WERI-Rb-1 (cell line): ENCODE results near the gene GALNT18.
A peak's percentile ranks its signal among the peaks of the same experiment; 100 is the strongest.

ENCODE experiments used
- DNase-seq: peaks from one replicate; pipeline ENCODE4 v3.0.0-alpha.2; 2020
- H3K27ac ChIP-seq: fragments of 250-450 bp; sonication (Bioruptor Pico); 2 replicates; pipeline ENCODE4 v1.5.1; 2020; ENCODE audit warnings: mild to moderate bottlenecking, moderate library complexity
- H3K27me3 ChIP-seq: fragments of 250-450 bp; sonication (Bioruptor Pico); 2 replicates; pipeline ENCODE4 v1.5.1; 2021; ENCODE audit warnings: mild to moderate bottlenecking, low read depth, moderate library complexity; ENCODE audit not compliant: insufficient read depth, severe bottlenecking
- H3K36me3 ChIP-seq: fragments of 250-450 bp; sonication (Bioruptor Pico); 2 replicates; pipeline ENCODE4 v1.5.1; 2020; ENCODE audit warnings: mild to moderate bottlenecking, moderate library complexity
- H3K4me3 ChIP-seq: 2 replicates; pipeline ENCODE4 v1.5.1; 2011; ENCODE audit warnings: low read depth, mild to moderate bottlenecking, control low read depth, low read length
- H3K9me3 ChIP-seq: fragments of 250-450 bp; sonication (Bioruptor Pico); 2 replicates; pipeline ENCODE4 v1.5.1; 2021; ENCODE audit warnings: mild to moderate bottlenecking, moderate library complexity; ENCODE audit not compliant: severe bottlenecking
- TF ChIP-seq, protein P1 (sequence below): IDR thresholded peaks from 2 replicates; pipeline ENCODE4 v1.5.1; 2011; ENCODE audit warnings: low read depth, mild to moderate bottlenecking, control low read depth, inconsistent platforms, low read length

The GALNT18 gene

DNA sequence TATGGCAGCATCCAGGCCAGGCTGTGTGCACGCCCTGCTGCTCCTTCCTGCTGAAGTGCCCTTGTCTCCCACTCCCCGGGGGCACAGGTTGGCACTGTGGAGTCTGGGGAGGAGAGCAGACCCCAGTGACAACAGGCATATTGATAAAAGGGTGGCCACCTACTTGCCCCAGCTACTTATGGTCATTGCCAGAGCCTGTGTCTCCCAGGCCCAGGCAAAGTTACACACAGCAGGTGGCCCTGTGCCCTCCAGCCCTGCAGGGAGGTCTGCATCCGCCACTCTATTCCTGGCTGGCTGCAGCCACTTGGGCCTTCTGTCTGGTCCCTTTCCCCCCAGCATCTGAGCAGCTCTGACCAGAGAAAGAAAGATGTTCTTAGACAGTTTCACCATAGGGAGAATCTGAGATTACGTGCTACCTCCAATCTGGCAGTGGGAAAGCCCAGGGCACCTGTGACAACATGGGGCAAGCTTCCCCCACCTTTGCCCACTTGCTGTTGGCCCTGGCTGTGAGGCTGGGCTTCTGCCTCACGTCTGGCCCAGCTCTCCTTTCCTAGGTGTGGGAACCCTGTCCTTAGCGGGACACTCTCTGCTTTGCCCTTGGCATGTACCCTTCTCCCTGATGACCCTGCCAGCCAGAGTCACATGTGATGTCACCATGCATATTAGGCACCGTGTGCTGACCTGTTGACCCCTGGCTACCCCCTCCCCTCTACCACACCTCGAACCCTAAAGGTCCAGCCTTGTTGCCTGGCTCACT, 243.4 kb downstream of the GALNT18 start:
- DNase-seq: no peak
- TF ChIP-seq, protein P1, sequence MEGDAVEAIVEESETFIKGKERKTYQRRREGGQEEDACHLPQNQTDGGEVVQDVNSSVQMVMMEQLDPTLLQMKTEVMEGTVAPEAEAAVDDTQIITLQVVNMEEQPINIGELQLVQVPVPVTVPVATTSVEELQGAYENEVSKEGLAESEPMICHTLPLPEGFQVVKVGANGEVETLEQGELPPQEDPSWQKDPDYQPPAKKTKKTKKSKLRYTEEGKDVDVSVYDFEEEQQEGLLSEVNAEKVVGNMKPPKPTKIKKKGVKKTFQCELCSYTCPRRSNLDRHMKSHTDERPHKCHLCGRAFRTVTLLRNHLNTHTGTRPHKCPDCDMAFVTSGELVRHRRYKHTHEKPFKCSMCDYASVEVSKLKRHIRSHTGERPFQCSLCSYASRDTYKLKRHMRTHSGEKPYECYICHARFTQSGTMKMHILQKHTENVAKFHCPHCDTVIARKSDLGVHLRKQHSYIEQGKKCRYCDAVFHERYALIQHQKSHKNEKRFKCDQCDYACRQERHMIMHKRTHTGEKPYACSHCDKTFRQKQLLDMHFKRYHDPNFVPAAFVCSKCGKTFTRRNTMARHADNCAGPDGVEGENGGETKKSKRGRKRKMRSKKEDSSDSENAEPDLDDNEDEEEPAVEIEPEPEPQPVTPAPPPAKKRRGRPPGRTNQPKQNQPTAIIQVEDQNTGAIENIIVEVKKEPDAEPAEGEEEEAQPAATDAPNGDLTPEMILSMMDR: no peak
- Histone ChIP-seq H3K36me3 (no peaks in the 10 kb centered on the region), H3K9me3 (no peaks in the 10 kb centered on the region), H3K4me3 (no peak overlapping the region), H3K27ac (no peak overlapping the region), H3K27me3 (no peaks in the 10 kb centered on the region)

DNA sequence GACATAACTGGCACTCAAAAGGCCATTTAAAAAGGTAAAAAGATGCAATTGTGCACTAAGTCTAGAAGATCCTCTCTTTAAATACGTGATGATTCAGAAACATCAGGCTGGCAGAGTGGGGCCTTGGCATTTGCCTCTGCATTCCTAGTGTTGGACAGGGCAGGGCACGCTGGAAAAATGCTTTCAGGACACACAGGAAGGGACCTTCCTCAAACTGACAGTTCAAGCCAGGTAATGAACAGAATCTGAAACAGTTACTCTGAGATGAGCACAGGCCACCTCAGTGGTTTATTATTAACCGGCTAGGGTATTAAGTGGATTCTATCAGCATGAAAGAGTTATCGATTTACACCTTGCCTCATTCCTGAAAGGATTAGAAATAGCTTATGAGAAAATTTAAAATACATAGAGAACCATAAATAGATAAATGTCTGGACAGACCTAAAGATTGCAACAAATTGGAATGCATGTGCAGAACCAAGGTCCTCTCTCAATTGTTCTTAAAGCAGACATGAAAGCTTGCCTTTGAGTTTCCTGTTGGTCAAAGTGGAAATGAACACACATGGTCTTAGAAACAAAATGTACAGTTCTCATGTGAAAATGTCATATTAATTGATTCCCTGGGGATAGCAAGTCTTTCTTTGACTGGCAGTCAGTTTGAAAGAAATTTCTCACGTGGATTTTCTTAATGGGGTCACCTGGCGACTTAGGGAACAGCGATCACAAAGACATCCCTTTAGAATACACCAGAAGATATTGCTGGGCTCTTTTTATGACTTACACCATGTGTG, 247.3 kb downstream of the GALNT18 start:
- Histone ChIP-seq H3K27me3 (no peaks in the 10 kb centered on the region), H3K9me3 (no peaks in the 10 kb centered on the region), H3K4me3 (no peak overlapping the region), H3K36me3 (no peaks in the 10 kb centered on the region), H3K27ac (no peak overlapping the region)
- no peak for DNase-seq
- TF ChIP-seq, protein P1: no peak

DNA sequence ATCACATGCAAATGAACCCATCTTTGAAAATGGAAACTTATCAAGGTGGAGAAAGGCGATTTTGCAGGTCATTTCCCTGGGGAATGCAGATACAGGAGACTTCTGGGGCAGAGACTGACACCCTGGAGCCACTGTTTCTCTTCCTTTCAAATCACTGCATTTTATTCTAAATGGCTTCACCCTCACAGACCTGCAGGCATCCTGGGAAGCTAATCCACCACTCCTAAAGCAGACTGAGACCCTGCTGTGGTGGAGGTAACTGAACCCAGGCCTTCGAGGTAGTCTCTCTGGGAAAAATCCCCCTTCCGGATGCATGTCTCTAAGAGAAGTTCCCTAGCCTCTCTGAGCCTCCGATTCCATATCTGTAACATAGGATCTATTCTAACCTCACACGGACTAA, 247.9 kb downstream of the GALNT18 start:
- Histone ChIP-seq H3K4me3 (no peak overlapping the region), H3K9me3 (no peaks in the 10 kb centered on the region), H3K27me3 (no peaks in the 10 kb centered on the region), H3K27ac (no peak overlapping the region), H3K36me3 (no peaks in the 10 kb centered on the region)
- DNase-seq: peak; percentile 33
- TF ChIP-seq, protein P1: no peak

DNA sequence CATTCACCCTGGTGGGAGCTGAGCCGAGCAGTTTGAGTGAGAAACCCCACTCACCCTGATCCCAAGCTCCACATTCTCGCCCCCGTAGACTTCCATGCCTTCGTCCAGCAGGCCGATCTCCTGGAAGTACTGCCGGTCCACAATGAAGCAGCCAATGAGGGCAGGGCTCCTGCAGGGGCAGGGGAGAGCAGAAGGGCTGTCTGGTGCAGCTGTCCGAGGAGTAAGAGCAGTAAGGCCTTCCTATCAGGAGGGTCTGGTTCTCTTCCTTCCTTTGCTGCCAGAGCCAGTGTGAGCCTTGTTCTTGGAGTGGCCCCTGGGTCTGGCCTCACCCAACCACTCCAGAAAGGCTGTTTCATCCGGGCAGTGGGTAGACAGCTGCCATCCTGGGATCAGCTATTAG, 249.3 kb downstream of the GALNT18 start:
- no peak for DNase-seq
- no peaks in the 10 kb centered on the region for H3K36me3 ChIP-seq
- no peaks in the 10 kb centered on the region for H3K9me3 ChIP-seq
- no peaks in the 10 kb centered on the region for H3K27me3 ChIP-seq
- H3K4me3 ChIP-seq: no peak overlapping the region
- TF ChIP-seq, protein P1: no peak
- H3K27ac ChIP-seq: no peak overlapping the region

DNA sequence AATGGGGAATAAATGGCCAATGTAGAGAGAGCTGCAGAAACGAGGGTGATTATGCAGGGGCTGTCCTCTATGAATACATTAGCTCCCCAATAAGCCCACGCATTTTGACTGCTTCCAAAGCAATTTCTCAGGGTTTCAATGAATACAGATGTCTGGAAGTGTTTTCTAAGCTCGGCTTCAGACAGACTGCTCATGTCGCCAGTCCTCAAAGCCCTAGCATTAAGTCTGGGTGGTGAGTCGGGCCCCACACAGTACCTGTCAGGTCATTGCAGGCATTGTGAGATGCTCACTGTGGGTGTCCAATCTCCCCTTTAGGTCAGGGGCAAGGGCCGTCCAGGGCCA, 250.9 kb downstream of the GALNT18 start:
- no peak overlapping the region for H3K4me3 ChIP-seq

More for the DNA sequence above, 250.9 kb downstream of the GALNT18 start:
- H3K9me3 ChIP-seq: no peaks in the 10 kb centered on the region
- TF ChIP-seq, protein P1: no peak
- H3K27me3 ChIP-seq: no peaks in the 10 kb centered on the region
- no peak for DNase-seq
- no peak overlapping the region for H3K27ac ChIP-seq
- no peaks in the 10 kb centered on the region for H3K36me3 ChIP-seq
